HEK293 (cell line): Measurements from ENCODE around the gene FSIP1.
A peak's percentile ranks its signal among the peaks of the same experiment; 100 is the strongest.

Experiments
- CTCF ChIA-PET: fragments of 350-600 bp; formaldehyde crosslinking; extraction: SDS; loops from one replicate; lab custom pipeline; 2021; ENCODE audit warnings: antibody characterized with exemption; lab: Yijun Ruan, JAX
- POLR2A ChIA-PET: fragments of 300-600 bp; formaldehyde crosslinking; extraction: SDS; loops from one replicate; lab custom pipeline; 2020; ENCODE audit warnings: antibody characterized with exemption, inconsistent platforms; lab: Yijun Ruan, JAX
- H3K27ac ChIP-seq: fragments of 200-500 bp; sonication (Bioruptor generic); 2 replicates; pipeline ENCODE4 v1.5.1; 2014; ENCODE audit warnings: low read depth, low read length, control low read depth, inconsistent platforms; ENCODE audit errors: extremely low read depth
- H3K36me3 ChIP-seq, 2 experiments: fragments of 200-500 bp in 1 of 2; sonication (Bioruptor generic) in 1 of 2; 1 replicate in 1 of 2; 2 replicates in 1 of 2; pipeline ENCODE4 v1.5.1; 2014 to 2017; ENCODE audit warnings: inconsistent platforms in 2 of 2, low read length in 2 of 2; ENCODE audit not compliant: control insufficient read depth in 2 of 2, insufficient read depth in 1 of 2
- H3K4me1 ChIP-seq: fragments of 200-500 bp; sonication (Bioruptor generic); 2 replicates; pipeline ENCODE4 v1.5.1; 2014; ENCODE audit warnings: mild to moderate bottlenecking, low read length, inconsistent platforms; ENCODE audit not compliant: control insufficient read depth, insufficient read depth
- H3K4me3 ChIP-seq: 2 replicates; pipeline ENCODE4 v1.5.1; 2011; ENCODE audit warnings: low read depth, mild to moderate bottlenecking, control low read depth, low read length, moderate library complexity
- H3K9me3 ChIP-seq: fragments of 200-500 bp; sonication (Bioruptor generic); 2 replicates; pipeline ENCODE4 v1.5.1; 2014; ENCODE audit warnings: low read depth, low read length, inconsistent platforms; ENCODE audit not compliant: control insufficient read depth, insufficient read depth
- GLI2 ChIP-seq: fragments of 450-650 bp; formaldehyde crosslinking; IDR thresholded peaks from 2 replicates; pipeline ENCODE4; 2017; ENCODE audit warnings: missing biosample characterization, missing genetic modification characterization, low read depth, borderline replicate concordance
- MYNN ChIP-seq: fragments of 450-650 bp; formaldehyde crosslinking; IDR thresholded peaks from 2 replicates; pipeline ENCODE4 v1.5.1; 2016; ENCODE audit warnings: missing biosample characterization, missing genetic modification characterization, borderline replicate concordance
- RBAK ChIP-seq: fragments of 450-650 bp; formaldehyde crosslinking; IDR thresholded peaks from 2 replicates; pipeline ENCODE4 v1.5.1; 2016; ENCODE audit warnings: missing biosample characterization, missing genetic modification characterization
- ZBTB20 ChIP-seq: fragments of 450-650 bp; formaldehyde crosslinking; IDR thresholded peaks from 2 replicates; pipeline ENCODE4 v1.5.1; 2016; ENCODE audit warnings: missing biosample characterization, missing genetic modification characterization
- ZBTB8A ChIP-seq: fragments of 450-650 bp; formaldehyde crosslinking; IDR thresholded peaks from 2 replicates; pipeline ENCODE4 v1.5.1; 2016; ENCODE audit warnings: missing biosample characterization, missing genetic modification characterization
- ZFP37 ChIP-seq: fragments of 450-650 bp; formaldehyde crosslinking; IDR thresholded peaks from 2 replicates; pipeline ENCODE4 v1.5.1; 2016; ENCODE audit warnings: missing biosample characterization, missing genetic modification characterization
- ZFP41 ChIP-seq: fragments of 450-650 bp; formaldehyde crosslinking; IDR thresholded peaks from 2 replicates; pipeline ENCODE4 v1.5.1; 2016; ENCODE audit warnings: missing biosample characterization, missing genetic modification characterization, borderline replicate concordance
- ZNF10 ChIP-seq: fragments of 450-650 bp; formaldehyde crosslinking; IDR thresholded peaks from 2 replicates; pipeline ENCODE4 v1.5.1; 2017; ENCODE audit warnings: missing biosample characterization, missing genetic modification characterization
- ZNF138 ChIP-seq: fragments of 450-650 bp; formaldehyde crosslinking; IDR thresholded peaks from 2 replicates; pipeline ENCODE4 v1.5.1; 2016; ENCODE audit warnings: missing biosample characterization, missing genetic modification characterization, borderline replicate concordance
- ZNF23 ChIP-seq: fragments of 450-650 bp; formaldehyde crosslinking; IDR thresholded peaks from 2 replicates; pipeline ENCODE4 v1.5.1; 2016; ENCODE audit warnings: missing biosample characterization, missing genetic modification characterization, borderline replicate concordance
- ZNF335 ChIP-seq: fragments of 450-650 bp; formaldehyde crosslinking; conservative IDR thresholded peaks from 2 replicates; pipeline ENCODE4 v1.5.1; 2016; ENCODE audit warnings: missing biosample characterization, missing genetic modification characterization
- ZNF426 ChIP-seq: fragments of 450-650 bp; formaldehyde crosslinking; IDR thresholded peaks from 2 replicates; pipeline ENCODE4 v1.5.1; 2017; ENCODE audit warnings: missing biosample characterization, missing genetic modification characterization, mild to moderate bottlenecking, inconsistent platforms, moderate library complexity
- ZNF48 ChIP-seq: fragments of 450-650 bp; formaldehyde crosslinking; IDR thresholded peaks from 2 replicates; pipeline ENCODE4 v1.5.1; 2016; ENCODE audit warnings: missing biosample characterization, missing genetic modification characterization
- ZNF530 ChIP-seq: fragments of 450-650 bp; formaldehyde crosslinking; IDR thresholded peaks from 2 replicates; pipeline ENCODE4 v1.5.1; 2016; ENCODE audit warnings: low read depth, missing biosample characterization, missing genetic modification characterization
- ZNF555 ChIP-seq: fragments of 450-650 bp; formaldehyde crosslinking; conservative IDR thresholded peaks from 2 replicates; pipeline ENCODE4 v1.5.1; 2017; ENCODE audit warnings: missing biosample characterization, mild to moderate bottlenecking, missing genetic modification characterization, inconsistent platforms
- ZNF571 ChIP-seq: fragments of 450-650 bp; formaldehyde crosslinking; IDR thresholded peaks from 2 replicates; pipeline ENCODE4 v1.5.0; 2017; ENCODE audit warnings: missing biosample characterization, missing genetic modification characterization
- ZNF791 ChIP-seq: fragments of 450-650 bp; formaldehyde crosslinking; IDR thresholded peaks from 2 replicates; pipeline ENCODE4 v1.5.1; 2016; ENCODE audit warnings: missing biosample characterization, missing genetic modification characterization
- ZNF837 ChIP-seq: fragments of 450-650 bp; formaldehyde crosslinking; IDR thresholded peaks from 2 replicates; pipeline ENCODE4 v1.5.1; 2016; ENCODE audit warnings: missing biosample characterization, missing genetic modification characterization
- TF ChIP-seq, protein P1 (sequence below): fragments of 450-650 bp; formaldehyde crosslinking; IDR thresholded peaks from 2 replicates; pipeline ENCODE4 v1.5.1; 2017; ENCODE audit warnings: missing biosample characterization, missing genetic modification characterization
- TF ChIP-seq, protein P2 (sequence below): fragments of 450-650 bp; formaldehyde crosslinking; IDR thresholded peaks from 2 replicates; pipeline ENCODE4 v1.5.1; 2016; ENCODE audit warnings: missing biosample characterization, missing genetic modification characterization
- TF ChIP-seq, protein P3 (sequence below): fragments of 450-650 bp; formaldehyde crosslinking; IDR thresholded peaks from 2 replicates; pipeline ENCODE4 v1.5.1; 2016; ENCODE audit warnings: missing biosample characterization, missing genetic modification characterization

The FSIP1 gene

DNA sequence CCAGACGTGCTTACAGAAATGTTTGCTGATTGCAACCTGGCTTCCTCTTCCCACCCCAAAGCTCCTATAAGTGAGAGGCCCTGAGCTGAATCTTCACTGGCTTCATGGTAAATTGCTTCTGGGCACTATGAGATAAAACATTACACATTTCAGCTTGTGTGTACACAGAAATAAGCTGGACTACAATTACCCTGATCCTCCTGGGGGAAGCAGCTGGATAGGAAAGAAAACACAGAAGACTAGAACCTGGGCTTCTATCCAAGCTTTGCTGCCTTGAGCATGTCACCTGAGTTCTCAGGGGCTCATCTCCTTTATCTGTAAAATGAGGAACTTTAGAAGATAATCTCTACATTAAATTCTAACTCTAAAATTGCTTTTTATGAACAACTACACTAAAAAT, 161.4 kb downstream of the FSIP1 start:
- Histone ChIP-seq H3K27ac (no peak overlapping the region), H3K4me1 (no peaks in the 10 kb centered on the region), H3K4me3 (no peak overlapping the region), H3K36me3 (no peaks in the 10 kb centered on the region), H3K9me3 (no peaks in the 10 kb centered on the region)
- CTCF ChIA-PET, result no interaction called here
- TF ChIP-seq MYNN (no peak), ZNF23 (tag by site-specific recombination) (no peak), ZBTB8A (tag by site-specific recombination) (no peak)
- POLR2A ChIA-PET, result no interaction called here

DNA sequence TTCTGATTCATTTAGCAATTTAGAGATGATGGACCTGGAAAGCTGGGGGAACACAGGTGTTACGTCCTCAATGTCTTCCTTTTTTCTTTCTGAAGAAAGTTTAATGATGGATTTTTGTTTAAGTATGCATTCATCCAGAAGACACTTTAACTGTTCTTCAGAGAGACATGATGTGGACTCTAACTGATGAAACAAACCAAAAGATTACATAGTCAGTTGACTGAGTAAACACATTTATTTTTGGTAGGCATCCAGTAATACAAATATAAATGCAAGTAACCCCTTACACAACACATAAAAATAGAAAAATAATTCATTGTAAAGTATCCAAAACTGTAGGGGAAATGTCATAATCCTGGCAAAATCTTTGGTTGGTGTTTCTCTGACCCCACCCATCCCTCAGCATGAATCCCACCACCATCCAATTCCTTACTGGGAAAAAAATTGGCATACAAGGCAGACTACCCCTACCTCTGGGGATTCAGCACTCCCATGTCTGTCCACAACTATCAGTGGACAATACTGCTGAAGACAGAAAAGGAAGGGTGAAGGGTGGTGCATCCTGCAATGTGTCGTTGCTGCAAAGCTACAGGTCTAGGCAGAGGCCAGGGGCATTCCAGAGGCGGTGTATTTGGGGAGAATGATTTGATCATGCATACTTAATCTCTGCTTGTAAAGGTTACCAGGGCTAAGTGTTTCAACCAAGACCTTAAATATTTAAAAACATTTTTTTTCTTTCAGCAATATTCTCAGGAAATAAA, 164.4 kb downstream of the FSIP1 start:
- CTCF ChIA-PET, result no interaction called here
- TF ChIP-seq ZBTB20 (tag by site-specific recombination), result no peak
- 0 out of 2 replicates have a peak, but pooled peaks have one; percentile 13 for TF ChIP-seq ZNF335 (tag by site-specific recombination)
- no peak for TF ChIP-seq ZNF837
- TF ChIP-seq GLI2 (tag by site-specific recombination), result no peak
- Histone ChIP-seq H3K4me3 (no peak overlapping the region), H3K27ac (no peak overlapping the region), H3K36me3 (no peaks in the 10 kb centered on the region), H3K4me1 (no peaks in the 10 kb centered on the region), H3K9me3 (no peaks in the 10 kb centered on the region)
- POLR2A ChIA-PET, result no interaction called here

DNA sequence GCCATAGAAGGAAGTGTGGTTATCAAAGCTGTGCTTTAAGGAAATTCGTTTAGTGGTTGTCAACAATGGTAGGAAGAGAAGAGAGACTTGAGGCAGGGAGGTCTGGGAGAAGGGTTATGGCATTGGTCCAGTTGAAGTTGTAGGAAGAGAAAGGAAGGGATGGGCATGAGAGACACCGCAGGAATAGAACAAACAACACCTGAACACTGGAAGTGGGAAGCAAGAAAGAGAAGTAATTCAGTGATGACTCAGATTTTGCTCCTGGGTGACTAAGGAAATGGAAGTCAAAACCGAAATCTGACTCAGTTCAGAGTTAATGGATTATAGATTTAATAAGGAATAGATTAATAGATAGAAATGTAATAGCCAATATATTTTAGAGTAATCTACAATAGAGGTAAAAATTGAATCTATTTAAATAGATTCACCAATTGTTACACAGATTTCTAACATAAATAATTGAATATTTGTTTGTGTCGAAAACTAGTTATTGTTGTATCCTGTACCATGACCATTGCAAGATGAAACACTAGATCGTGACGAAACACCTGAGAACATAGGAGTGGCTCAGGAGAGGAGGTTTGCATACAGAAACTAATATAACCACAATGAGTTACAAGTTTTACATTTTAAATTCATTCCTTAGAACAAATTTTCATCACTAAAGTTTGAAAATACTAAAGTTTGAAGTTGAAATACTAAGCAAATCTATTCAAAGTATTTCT, 165.7 kb downstream of the FSIP1 start:
- POLR2A ChIA-PET, result no interaction called here
- Histone ChIP-seq H3K9me3 (no peaks in the 10 kb centered on the region), H3K4me1 (no peaks in the 10 kb centered on the region), H3K27ac (no peak overlapping the region), H3K4me3 (no peak overlapping the region), H3K36me3 (no peaks in the 10 kb centered on the region)
- CTCF ChIA-PET, result no interaction called here
- no peak for TF ChIP-seq ZFP41 (tag by site-specific recombination)
- TF ChIP-seq ZNF530, result no peak
- TF ChIP-seq ZNF138 (tag by site-specific recombination), result no peak
- no peak for TF ChIP-seq RBAK (tag by site-specific recombination)
- TF ChIP-seq, protein P1, sequence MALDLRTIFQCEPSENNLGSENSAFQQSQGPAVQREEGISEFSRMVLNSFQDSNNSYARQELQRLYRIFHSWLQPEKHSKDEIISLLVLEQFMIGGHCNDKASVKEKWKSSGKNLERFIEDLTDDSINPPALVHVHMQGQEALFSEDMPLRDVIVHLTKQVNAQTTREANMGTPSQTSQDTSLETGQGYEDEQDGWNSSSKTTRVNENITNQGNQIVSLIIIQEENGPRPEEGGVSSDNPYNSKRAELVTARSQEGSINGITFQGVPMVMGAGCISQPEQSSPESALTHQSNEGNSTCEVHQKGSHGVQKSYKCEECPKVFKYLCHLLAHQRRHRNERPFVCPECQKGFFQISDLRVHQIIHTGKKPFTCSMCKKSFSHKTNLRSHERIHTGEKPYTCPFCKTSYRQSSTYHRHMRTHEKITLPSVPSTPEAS (tag by site-specific recombination), result no peak
- TF ChIP-seq ZNF48, result no peak
- no peak for TF ChIP-seq ZNF10 (tag by site-specific recombination)
- no peak for TF ChIP-seq ZNF426 (tag by site-specific recombination)
- no peak for TF ChIP-seq ZNF555 (tag by site-specific recombination)
- no peak for TF ChIP-seq ZNF571 (tag by site-specific recombination)
- no peak for TF ChIP-seq ZNF791
- TF ChIP-seq, protein P2, sequence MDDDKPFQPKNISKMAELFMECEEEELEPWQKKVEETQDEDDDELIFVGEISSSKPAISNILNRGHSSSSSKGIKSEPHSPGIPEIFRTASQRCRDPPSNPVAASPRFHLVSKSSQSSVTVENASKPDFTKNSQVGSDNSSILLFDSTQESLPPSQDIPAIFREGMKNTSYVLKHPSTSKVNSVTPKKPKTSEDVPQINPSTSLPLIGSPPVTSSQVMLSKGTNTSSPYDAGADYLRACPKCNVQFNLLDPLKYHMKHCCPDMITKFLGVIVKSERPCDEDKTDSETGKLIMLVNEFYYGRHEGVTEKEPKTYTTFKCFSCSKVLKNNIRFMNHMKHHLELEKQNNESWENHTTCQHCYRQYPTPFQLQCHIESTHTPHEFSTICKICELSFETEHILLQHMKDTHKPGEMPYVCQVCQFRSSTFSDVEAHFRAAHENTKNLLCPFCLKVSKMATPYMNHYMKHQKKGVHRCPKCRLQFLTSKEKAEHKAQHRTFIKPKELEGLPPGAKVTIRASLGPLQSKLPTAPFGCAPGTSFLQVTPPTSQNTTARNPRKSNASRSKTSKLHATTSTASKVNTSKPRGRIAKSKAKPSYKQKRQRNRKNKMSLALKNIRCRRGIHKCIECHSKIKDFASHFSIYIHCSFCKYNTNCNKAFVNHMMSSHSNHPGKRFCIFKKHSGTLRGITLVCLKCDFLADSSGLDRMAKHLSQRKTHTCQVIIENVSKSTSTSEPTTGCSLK, result no peak
- TF ChIP-seq ZFP37 (tag by site-specific recombination), result no peak
- TF ChIP-seq, protein P3, sequence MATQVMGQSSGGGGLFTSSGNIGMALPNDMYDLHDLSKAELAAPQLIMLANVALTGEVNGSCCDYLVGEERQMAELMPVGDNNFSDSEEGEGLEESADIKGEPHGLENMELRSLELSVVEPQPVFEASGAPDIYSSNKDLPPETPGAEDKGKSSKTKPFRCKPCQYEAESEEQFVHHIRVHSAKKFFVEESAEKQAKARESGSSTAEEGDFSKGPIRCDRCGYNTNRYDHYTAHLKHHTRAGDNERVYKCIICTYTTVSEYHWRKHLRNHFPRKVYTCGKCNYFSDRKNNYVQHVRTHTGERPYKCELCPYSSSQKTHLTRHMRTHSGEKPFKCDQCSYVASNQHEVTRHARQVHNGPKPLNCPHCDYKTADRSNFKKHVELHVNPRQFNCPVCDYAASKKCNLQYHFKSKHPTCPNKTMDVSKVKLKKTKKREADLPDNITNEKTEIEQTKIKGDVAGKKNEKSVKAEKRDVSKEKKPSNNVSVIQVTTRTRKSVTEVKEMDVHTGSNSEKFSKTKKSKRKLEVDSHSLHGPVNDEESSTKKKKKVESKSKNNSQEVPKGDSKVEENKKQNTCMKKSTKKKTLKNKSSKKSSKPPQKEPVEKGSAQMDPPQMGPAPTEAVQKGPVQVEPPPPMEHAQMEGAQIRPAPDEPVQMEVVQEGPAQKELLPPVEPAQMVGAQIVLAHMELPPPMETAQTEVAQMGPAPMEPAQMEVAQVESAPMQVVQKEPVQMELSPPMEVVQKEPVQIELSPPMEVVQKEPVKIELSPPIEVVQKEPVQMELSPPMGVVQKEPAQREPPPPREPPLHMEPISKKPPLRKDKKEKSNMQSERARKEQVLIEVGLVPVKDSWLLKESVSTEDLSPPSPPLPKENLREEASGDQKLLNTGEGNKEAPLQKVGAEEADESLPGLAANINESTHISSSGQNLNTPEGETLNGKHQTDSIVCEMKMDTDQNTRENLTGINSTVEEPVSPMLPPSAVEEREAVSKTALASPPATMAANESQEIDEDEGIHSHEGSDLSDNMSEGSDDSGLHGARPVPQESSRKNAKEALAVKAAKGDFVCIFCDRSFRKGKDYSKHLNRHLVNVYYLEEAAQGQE (tag by site-specific recombination), result no peak
